ENCODE results near the gene OAF. TPM values are rescaled to one million over a fixed set of nuclear protein-coding genes. Genes with fewer than 3 reads are reported as not detected.

OAF gene
- total RNA-seq, 1 donor from 2014 or later: 6.6 TPM

- no peaks in the 10 kb centered on the region for H3K9me3 Mint-ChIP-seq (ENCODE audit: low read depth)
- H3K4me3 Mint-ChIP-seq (ENCODE audit: low read depth): no peak overlapping the region
- peaks cover 3% of the 10 kb centered on the region for H3K4me1 Mint-ChIP-seq (ENCODE audit: low read depth)
- H3K27me3 Mint-ChIP-seq: peaks cover 13% of the 10 kb centered on the region
- H3K36me3 Mint-ChIP-seq (ENCODE audit: insufficient read depth): no peaks in the 10 kb centered on the region
- no peak for DNase-seq (ENCODE audit: low spot score, unreplicated experiment)
- TF ChIP-seq CTCF (IDR thresholded peaks at IDR 0.05; ENCODE audit: unreplicated experiment): no peak
- no peak overlapping the region for H3K27ac Mint-ChIP-seq
Measured at GRCh38 chr11:120224972-120225909, 14.4 kb downstream of the OAF start.

GRCh38 chr11:120226242-120226641, 15.4 kb downstream of the OAF start:
- no peak for DNase-seq (ENCODE audit: low spot score, unreplicated experiment)
- Mint-ChIP-seq H3K4me1 (ENCODE audit: low read depth) (peaks cover under 1% of the 10 kb centered on the region), H3K27me3 (peaks cover 18% of the 10 kb centered on the region), H3K36me3 (ENCODE audit: insufficient read depth) (no peaks in the 10 kb centered on the region), H3K4me3 (ENCODE audit: low read depth) (no peak overlapping the region), H3K9me3 (ENCODE audit: low read depth) (no peaks in the 10 kb centered on the region), H3K27ac (no peak overlapping the region)
- TF ChIP-seq CTCF (IDR thresholded peaks at IDR 0.05; ENCODE audit: unreplicated experiment): no peak

GRCh38 chr11:120226714-120227113, 15.9 kb downstream of the OAF start:
- TF ChIP-seq CTCF (IDR thresholded peaks at IDR 0.05; ENCODE audit: unreplicated experiment): no peak

GRCh38 chr11:120227228-120227852, 16.5 kb downstream of the OAF start:
- H3K4me1 Mint-ChIP-seq (ENCODE audit: low read depth): no peaks in the 10 kb centered on the region
- no peaks in the 10 kb centered on the region for H3K36me3 Mint-ChIP-seq (ENCODE audit: insufficient read depth)
- no peaks in the 10 kb centered on the region for H3K9me3 Mint-ChIP-seq (ENCODE audit: low read depth)
- no peak overlapping the region for H3K4me3 Mint-ChIP-seq (ENCODE audit: low read depth)
- H3K27me3 Mint-ChIP-seq: peaks cover 24% of the 10 kb centered on the region
- H3K27ac Mint-ChIP-seq: no peak overlapping the region
- no peak for DNase-seq (ENCODE audit: low spot score, unreplicated experiment)
- no peak for TF ChIP-seq CTCF (IDR thresholded peaks at IDR 0.05; ENCODE audit: unreplicated experiment)

More at GRCh38 chr11:120226714-120227113, 15.9 kb downstream of the OAF start:
- Mint-ChIP-seq H3K36me3 (ENCODE audit: insufficient read depth) (no peaks in the 10 kb centered on the region), H3K27me3 (peaks cover 23% of the 10 kb centered on the region), H3K4me1 (ENCODE audit: low read depth) (no peaks in the 10 kb centered on the region), H3K27ac (no peak overlapping the region), H3K9me3 (ENCODE audit: low read depth) (no peaks in the 10 kb centered on the region), H3K4me3 (ENCODE audit: low read depth) (no peak overlapping the region)
- DNase-seq (ENCODE audit: low spot score, unreplicated experiment): no peak

GRCh38 chr11:120228794-120229384, 18.1 kb downstream of the OAF start:
- Mint-ChIP-seq H3K36me3 (ENCODE audit: insufficient read depth) (no peaks in the 10 kb centered on the region), H3K9me3 (ENCODE audit: low read depth) (no peaks in the 10 kb centered on the region), H3K4me1 (ENCODE audit: low read depth) (no peaks in the 10 kb centered on the region), H3K4me3 (ENCODE audit: low read depth) (no peak overlapping the region), H3K27ac (no peak overlapping the region), H3K27me3 (peaks cover 32% of the 10 kb centered on the region)
- peak; percentile 13 for TF ChIP-seq CTCF (IDR thresholded peaks at IDR 0.05; ENCODE audit: unreplicated experiment)
- no peak for DNase-seq (ENCODE audit: low spot score, unreplicated experiment)
